Measurements from ENCODE around the gene SPACA7.

- TF ChIP-seq SUZ12 (IDR thresholded peaks at IDR 0.05; ENCODE audit: extremely low read depth, insufficient read depth, insufficient read length) (no peak), YY1 (IDR thresholded peaks at IDR 0.05; ENCODE audit: insufficient read depth, insufficient read length) (no peak), ZNF274 (IDR thresholded peaks at IDR 0.05; ENCODE audit: low read depth, low read length) (no peak)
Measured at GRCh38 chr13:112374271-112374670, 1.9 kb upstream of the SPACA7 start.
